K562 (cell line): ENCODE results near the gene COL25A1. TPM values are rescaled to one million over a fixed set of nuclear protein-coding genes. Genes with fewer than 3 reads are reported as not detected.

Experiments used
- ATAC-seq: fragments of 200-7000 bp; cut with Tn5 transposase; 3 replicates; pipeline ENCODE4 v1.9.1; 2020; ENCODE audit warnings: moderate library complexity
- BruUV-seq: library from RNA; stranded (reverse); fragments of 400-500 nt; replicated peaks from 2 replicates; lab custom pipeline; 2021; lab: Mats Ljungman, UMichigan
- CTCF ChIA-PET: fragments of 300-600 bp; formaldehyde crosslinking; extraction: SDS; loops from one replicate; lab custom pipeline; 2021; ENCODE audit warnings: low intra/inter-chr PET ratio; lab: Yijun Ruan, JAX
- POLR2A ChIA-PET: fragments of 300-600, 350-650 bp; sonication (Branson Sonifier 250); formaldehyde crosslinking; extraction: SDS; loops from one replicate; lab custom pipeline; 2021; ENCODE audit warnings: antibody characterized with exemption, inconsistent platforms; lab: Yijun Ruan, JAX
- DNase-seq, 4 experiments: peaks; one replicate each; pipeline versions ENCODE4 v3.0.0 to v3.0.0-alpha.2; 2011 to 2018; ENCODE audit warnings: low spot score in 3 of 4, mixed read lengths in 3 of 4; ENCODE audit errors: extremely low read depth in 1 of 4
- FAIRE-seq: peaks from 2 replicates; lab custom pipeline; 2011; peaks lifted over from hg19 to GRCh38; lab: Jason Lieb, UNC
- H2AFZ ChIP-seq: 2 replicates; pipeline ENCODE4 v1.6.0; 2011; ENCODE audit warnings: low read depth, low read length, control low read depth, inconsistent platforms
- H3K27ac ChIP-seq: fragments of 200-600 bp; 3 replicates; pipeline ENCODE4 v1.8.0; 2011; ENCODE audit warnings: low read depth, mild to moderate bottlenecking, control low read depth, inconsistent platforms, low read length, moderate library complexity, mixed read lengths; ENCODE audit errors: extremely low read depth
- H3K27me3 ChIP-seq, 2 experiments: fragments of 300-600 bp in 1 of 2; 2 replicates in 1 of 2; 3 replicates in 1 of 2; pipeline versions ENCODE4 v1.6.0 to v1.8.0; 2011; ENCODE audit warnings: inconsistent platforms in 2 of 2, low read length in 2 of 2, mild to moderate bottlenecking in 1 of 2, mixed read lengths in 1 of 2, moderate library complexity in 1 of 2; ENCODE audit not compliant: control insufficient read depth in 2 of 2, insufficient read depth in 2 of 2
- H3K36me3 ChIP-seq: fragments of 300-600 bp; 3 replicates; pipeline ENCODE4 v1.8.0; 2011; ENCODE audit warnings: mild to moderate bottlenecking, low read length, inconsistent platforms; ENCODE audit not compliant: control insufficient read depth, insufficient read depth
- H3K4me1 ChIP-seq, 2 experiments: fragments of 200-600 bp in 1 of 2; replicated peaks in 1 of 2; 2 replicates in 1 of 2; 3 replicates in 1 of 2; pipeline versions ENCODE4 v1.5.1 to v1.8.0; 2011; ENCODE audit warnings: inconsistent platforms in 2 of 2, low read length in 2 of 2, mild to moderate bottlenecking in 1 of 2, mixed read lengths in 1 of 2, moderate library complexity in 1 of 2; ENCODE audit not compliant: control insufficient read depth in 2 of 2, insufficient read depth in 2 of 2
- H3K4me2 ChIP-seq: 2 replicates; pipeline ENCODE4 v1.6.1; 2011; ENCODE audit warnings: low read length, control low read depth, inconsistent platforms, mixed read lengths; ENCODE audit not compliant: insufficient read depth
- H3K4me3 ChIP-seq: fragments of 200-600 bp; sonication (generic), shearing (Covaris generic); 2 replicates; pipeline ENCODE4 v1.5.1; 2016; ENCODE audit warnings: control low read depth, inconsistent platforms
- H3K79me2 ChIP-seq: fragments of 200-600 bp; 3 replicates; pipeline ENCODE4 v1.8.0; 2011; ENCODE audit warnings: low read length, inconsistent platforms; ENCODE audit not compliant: control insufficient read depth, insufficient read depth
- H3K9ac ChIP-seq, 2 experiments: 2 replicates each; pipeline versions ENCODE4 v1.6.0 to v1.6.1; 2011; ENCODE audit warnings: low read depth in 2 of 2, low read length in 2 of 2, control low read depth in 1 of 2, inconsistent platforms in 1 of 2, mild to moderate bottlenecking in 1 of 2, mixed read lengths in 1 of 2; ENCODE audit not compliant: insufficient read depth in 1 of 2
- H3K9me1 ChIP-seq: one replicate; pipeline ENCODE4 v1.6.0; 2011; ENCODE audit warnings: inconsistent platforms, mild to moderate bottlenecking, low read length, moderate library complexity; ENCODE audit not compliant: control insufficient read depth, insufficient read depth
- H3K9me3 ChIP-seq: replicated peaks from 2 replicates; pipeline ENCODE4 v1.5.1; 2011; ENCODE audit warnings: low read depth, low read length, inconsistent platforms; ENCODE audit not compliant: control insufficient read depth, insufficient read depth
- H4K20me1 ChIP-seq: replicated peaks from 2 replicates; pipeline ENCODE4 v1.6.1; 2011; ENCODE audit warnings: low read length, inconsistent platforms, mixed read lengths; ENCODE audit not compliant: control insufficient read depth, insufficient read depth
- KAT2B ChIP-seq: IDR thresholded peaks from one replicate; pipeline ENCODE4 v1.6.1; 2012; ENCODE audit warnings: low read depth, mild to moderate bottlenecking, control low read depth, inconsistent platforms, low read length, moderate library complexity
- TAL1 ChIP-seq: fragments of 450-650 bp; IDR thresholded peaks from 2 replicates; pipeline ENCODE4 v1.6.1; 2016; ENCODE audit warnings: mild to moderate bottlenecking
- TGIF2 ChIP-seq: sonication (generic); formaldehyde crosslinking; IDR thresholded peaks from 2 replicates; pipeline ENCODE4 v1.8.1; 2022; ENCODE audit warnings: mild to moderate bottlenecking, missing genetic modification reagents, moderate library complexity
- WGBS: fragments of 100-300 bp; shearing (Covaris generic); methylation state at CpG from one replicate; pipeline ENCODE4 v1.1.6; 2016; ENCODE audit warnings: low coverage, mixed read lengths; ENCODE audit not compliant: insufficient coverage; ENCODE audit errors: missing lambda C conversion rate; 5-methylcytosine and 5-hydroxymethylcytosine counted together
- in situ Hi-C: fragments of 300-500 bp; cut with MboI; formaldehyde crosslinking; loops from 4 replicates; pipeline ENCODE4 v1.15.0; 2018; ENCODE audit warnings: inconsistent platforms, mixed read lengths
- intact Hi-C: fragments of 100-400 bp; cut with micrococcal nuclease; formaldehyde crosslinking; loops from 2 replicates; pipeline ENCODE4 v1.14.2; 2022
- polyA plus RNA-seq, 8 experiments: library from polyadenylated mRNA; depleted of rRNA in 4 of 8; stranded (reverse) in 5 of 8; unstranded in 3 of 8; fragments of >200 nt; fragmentation: Nextera tagmentation in 2 of 8; fragmentation: Illumina TruSeq in 1 of 8; extraction: Ambion mirVana in 2 of 8; extraction: Trizol in 1 of 8; gene quantifications; 2 replicates each; pipeline versions ENCODE4 v1.2.1 to v1.2.3, GENCODE V29; 2011 to 2014; ENCODE audit warnings: inconsistent platforms in 1 of 8, missing spikeins in 1 of 8
- total RNA-seq, 7 experiments: library from RNA; depleted of rRNA in 6 of 7; stranded (reverse); fragments of >200 nt in 6 of 7; fragmentation: Illumina TruSeq in 2 of 7; extraction: Trizol in 2 of 7; gene quantifications; 2 replicates each; pipeline versions ENCODE4 v1.2.1 to v1.2.3, GENCODE V29; 2011 to 2021; ENCODE audit warnings: low replicate concordance in 1 of 7
- TF ChIP-seq, protein P1 (sequence below): sonication (generic); formaldehyde crosslinking; IDR thresholded peaks from 2 replicates; pipeline ENCODE4 v1.8.1; 2023; ENCODE audit warnings: mild to moderate bottlenecking, missing genetic modification reagents
- TF ChIP-seq, protein P2 (sequence below), 2 experiments: fragments of 450-650 bp in 1 of 2; IDR thresholded peaks; 2 replicates each; pipeline ENCODE4 v1.6.1; 2011 to 2017; ENCODE audit warnings: low read depth in 2 of 2, antibody characterized with exemption in 1 of 2, borderline replicate concordance in 1 of 2, low read length in 1 of 2, mild to moderate bottlenecking in 1 of 2, mixed read lengths in 1 of 2; ENCODE audit not compliant: control insufficient read depth in 1 of 2
- TF ChIP-seq, protein P3 (sequence below): IDR thresholded peaks from 2 replicates; pipeline ENCODE4 v1.6.1; 2011; ENCODE audit not compliant: insufficient read length; ENCODE audit errors: extremely low read depth

COL25A1 gene
- total and polyA plus RNA-seq, 9 of the 15 experiments (the other 6 are each of a cell fraction or from before 2014, with no cell fraction given) = 0.03 to 0.62 (median 0.27) TPM

DNA sequence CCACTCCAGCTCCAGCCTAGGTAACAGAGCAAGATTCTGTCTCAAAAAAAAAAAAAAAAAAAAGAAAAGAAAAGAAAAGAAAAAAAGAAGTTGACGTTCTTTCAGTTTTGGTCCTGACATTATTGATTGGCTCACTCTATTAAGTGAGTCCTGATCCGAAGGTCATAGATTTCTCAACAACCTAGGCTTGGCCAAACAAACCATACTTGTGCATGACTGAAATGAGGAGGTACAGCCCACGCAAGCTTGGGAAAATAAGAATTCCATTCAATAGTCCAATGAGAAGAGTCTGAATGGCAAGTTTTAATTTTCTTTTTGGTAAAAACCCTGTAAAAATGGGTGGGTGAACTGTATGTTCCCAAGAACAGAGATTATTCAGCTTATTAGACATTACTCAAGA is 536.4 kb downstream of the COL25A1 start:
- H3K4me2 ChIP-seq = no peak overlapping the region

DNA sequence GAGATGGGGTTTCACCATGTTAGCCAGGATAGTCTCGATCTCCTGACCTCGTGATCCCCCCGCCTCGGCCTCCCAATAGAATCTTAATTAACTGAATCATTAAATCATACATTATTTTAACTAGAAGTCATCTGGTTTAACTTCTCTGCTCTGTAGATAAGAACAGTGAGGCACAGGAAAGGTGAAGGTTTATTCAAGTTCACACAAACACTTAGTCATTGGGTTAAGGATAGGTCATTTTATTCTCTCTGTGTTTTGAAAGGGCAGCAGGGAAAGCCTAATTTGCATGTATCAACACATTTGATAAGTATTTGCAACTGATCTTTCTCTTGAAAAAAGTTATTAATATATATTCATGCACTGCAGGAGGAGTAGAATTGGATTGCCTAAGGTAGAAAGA is 538.5 kb downstream of the COL25A1 start:
- Histone ChIP-seq H3K79me2 (no peaks in the 10 kb centered on the region), H4K20me1 (no peaks in the 10 kb centered on the region), H3K4me2 (no peak overlapping the region), H3K27me3 (peaks cover 17 to 25% of the 10 kb centered on the region in 2 experiments; a peak in 4 of 5 replicates), H3K9ac (no peak overlapping the region), H3K9me1 (no peaks in the 10 kb centered on the region), H3K9me3 (no peaks in the 10 kb centered on the region), H3K27ac (no peak overlapping the region), H3K4me1 (peaks cover 0 to 11% of the 10 kb centered on the region in 2 experiments; a peak in 3 of 5 replicates), H3K36me3 (no peaks in the 10 kb centered on the region), H3K4me3 (no peak overlapping the region), H2AFZ (no peak overlapping the region)
- POLR2A ChIA-PET = no interaction called here
- CTCF ChIA-PET = no interaction called here
- FAIRE-seq (no peak), ATAC-seq (no peak), DNase-seq (no peak)
- intact Hi-C loops = no loop called here
- TF ChIP-seq, protein P1, sequence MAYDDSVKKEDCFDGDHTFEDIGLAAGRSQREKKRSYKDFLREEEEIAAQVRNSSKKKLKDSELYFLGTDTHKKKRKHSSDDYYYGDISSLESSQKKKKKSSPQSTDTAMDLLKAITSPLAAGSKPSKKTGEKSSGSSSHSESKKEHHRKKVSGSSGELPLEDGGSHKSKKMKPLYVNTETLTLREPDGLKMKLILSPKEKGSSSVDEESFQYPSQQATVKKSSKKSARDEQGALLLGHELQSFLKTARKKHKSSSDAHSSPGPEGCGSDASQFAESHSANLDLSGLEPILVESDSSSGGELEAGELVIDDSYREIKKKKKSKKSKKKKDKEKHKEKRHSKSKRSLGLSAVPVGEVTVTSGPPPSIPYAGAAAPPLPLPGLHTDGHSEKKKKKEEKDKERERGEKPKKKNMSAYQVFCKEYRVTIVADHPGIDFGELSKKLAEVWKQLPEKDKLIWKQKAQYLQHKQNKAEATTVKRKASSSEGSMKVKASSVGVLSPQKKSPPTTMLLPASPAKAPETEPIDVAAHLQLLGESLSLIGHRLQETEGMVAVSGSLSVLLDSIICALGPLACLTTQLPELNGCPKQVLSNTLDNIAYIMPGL (CRISPR knock-in tag) = no peak
- TF ChIP-seq, protein P2, sequence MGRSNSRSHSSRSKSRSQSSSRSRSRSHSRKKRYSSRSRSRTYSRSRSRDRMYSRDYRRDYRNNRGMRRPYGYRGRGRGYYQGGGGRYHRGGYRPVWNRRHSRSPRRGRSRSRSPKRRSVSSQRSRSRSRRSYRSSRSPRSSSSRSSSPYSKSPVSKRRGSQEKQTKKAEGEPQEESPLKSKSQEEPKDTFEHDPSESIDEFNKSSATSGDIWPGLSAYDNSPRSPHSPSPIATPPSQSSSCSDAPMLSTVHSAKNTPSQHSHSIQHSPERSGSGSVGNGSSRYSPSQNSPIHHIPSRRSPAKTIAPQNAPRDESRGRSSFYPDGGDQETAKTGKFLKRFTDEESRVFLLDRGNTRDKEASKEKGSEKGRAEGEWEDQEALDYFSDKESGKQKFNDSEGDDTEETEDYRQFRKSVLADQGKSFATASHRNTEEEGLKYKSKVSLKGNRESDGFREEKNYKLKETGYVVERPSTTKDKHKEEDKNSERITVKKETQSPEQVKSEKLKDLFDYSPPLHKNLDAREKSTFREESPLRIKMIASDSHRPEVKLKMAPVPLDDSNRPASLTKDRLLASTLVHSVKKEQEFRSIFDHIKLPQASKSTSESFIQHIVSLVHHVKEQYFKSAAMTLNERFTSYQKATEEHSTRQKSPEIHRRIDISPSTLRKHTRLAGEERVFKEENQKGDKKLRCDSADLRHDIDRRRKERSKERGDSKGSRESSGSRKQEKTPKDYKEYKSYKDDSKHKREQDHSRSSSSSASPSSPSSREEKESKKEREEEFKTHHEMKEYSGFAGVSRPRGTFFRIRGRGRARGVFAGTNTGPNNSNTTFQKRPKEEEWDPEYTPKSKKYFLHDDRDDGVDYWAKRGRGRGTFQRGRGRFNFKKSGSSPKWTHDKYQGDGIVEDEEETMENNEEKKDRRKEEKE (IDR thresholded peaks at IDR 0.05; ENCODE audit: borderline replicate concordance in 1 of 2, control insufficient read depth in 1 of 2, low read depth in 2 of 2, low read length in 1 of 2) = no peak
- no peak for TF ChIP-seq TGIF2 (CRISPR knock-in tag)
- TF ChIP-seq KAT2B = no peak
- no TSS peak for BruUV-seq
- in situ Hi-C loops = no loop called here
- 15% methylated on average over 4 of the region's 4 CpGs for WGBS

More for the DNA sequence above, 536.4 kb downstream of the COL25A1 start:
- Histone ChIP-seq H3K9me1 (no peaks in the 10 kb centered on the region), H3K36me3 (no peaks in the 10 kb centered on the region), H3K4me1 (peaks cover 0 to 11% of the 10 kb centered on the region in 2 experiments; a peak in 3 of 5 replicates), H3K79me2 (no peaks in the 10 kb centered on the region), H4K20me1 (no peaks in the 10 kb centered on the region), H3K27ac (no peak overlapping the region), H3K27me3 (peaks cover 17 to 27% of the 10 kb centered on the region in 2 experiments; a peak in 4 of 5 replicates), H2AFZ (no peak overlapping the region), H3K9me3 (no peaks in the 10 kb centered on the region), H3K4me3 (no peak overlapping the region), H3K9ac (no peak overlapping the region)
- DNase-seq (no peak), FAIRE-seq (no peak), ATAC-seq (no peak)
- intact Hi-C loops = no loop called here
- TF ChIP-seq, protein P3, sequence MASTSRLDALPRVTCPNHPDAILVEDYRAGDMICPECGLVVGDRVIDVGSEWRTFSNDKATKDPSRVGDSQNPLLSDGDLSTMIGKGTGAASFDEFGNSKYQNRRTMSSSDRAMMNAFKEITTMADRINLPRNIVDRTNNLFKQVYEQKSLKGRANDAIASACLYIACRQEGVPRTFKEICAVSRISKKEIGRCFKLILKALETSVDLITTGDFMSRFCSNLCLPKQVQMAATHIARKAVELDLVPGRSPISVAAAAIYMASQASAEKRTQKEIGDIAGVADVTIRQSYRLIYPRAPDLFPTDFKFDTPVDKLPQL = no peak
- TF ChIP-seq TAL1 = no peak
- POLR2A ChIA-PET = no interaction called here
- CTCF ChIA-PET = interaction anchor here (0.6 kb wide), 1 partner anchor 902 kb away, joined by 3 read pairs; no protein-coding TSS in a partner anchor
- WGBS = 11% methylated on average over 3 of the region's 3 CpGs
- in situ Hi-C loops = no loop called here
- no TSS peak for BruUV-seq
